MM.1S (cell line): ENCODE results near the gene SUPT3H.

Source experiments
- EZH2 ChIP-seq: fragments of 300-600 bp; sonication (generic); optimal IDR thresholded peaks from 2 replicates; pipeline ENCODE3; 2017; ENCODE audit warnings: low read depth, mild to moderate bottlenecking, antibody characterized with exemption, low read length, mixed read lengths
- EZH2phosphoT487 ChIP-seq: fragments of 300-600 bp; sonication (generic); IDR thresholded peaks from 2 replicates; pipeline ENCODE4 v1.6.1; 2018; ENCODE audit warnings: antibody characterized with exemption, low read length
- TF ChIP-seq, protein P1 (sequence below): fragments of 300-600 bp; sonication (generic); IDR thresholded peaks from 2 replicates; pipeline ENCODE4 v1.5.1; 2016; ENCODE audit warnings: antibody characterized with exemption, low read length, mixed read lengths

DNA sequence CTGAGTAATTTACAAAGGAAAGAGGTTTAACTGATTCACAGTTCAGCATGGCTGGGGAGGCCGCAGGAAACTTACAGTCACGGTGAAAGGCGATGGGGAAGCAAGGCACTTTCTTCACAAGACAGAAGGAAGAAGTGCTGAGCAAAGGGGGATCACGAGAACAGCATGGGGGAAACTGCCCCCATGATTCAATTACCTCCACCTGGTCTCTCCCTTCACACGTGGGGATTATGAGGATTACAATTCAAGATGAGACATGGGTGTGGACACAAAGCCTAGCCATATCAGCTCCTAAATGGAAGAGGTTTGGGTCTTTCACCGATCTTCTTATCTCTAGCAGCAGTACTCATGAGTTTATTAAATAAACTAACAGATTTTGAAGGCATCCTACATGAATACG lies 202.5 kb downstream of the SUPT3H start:
- TF ChIP-seq, protein P1, sequence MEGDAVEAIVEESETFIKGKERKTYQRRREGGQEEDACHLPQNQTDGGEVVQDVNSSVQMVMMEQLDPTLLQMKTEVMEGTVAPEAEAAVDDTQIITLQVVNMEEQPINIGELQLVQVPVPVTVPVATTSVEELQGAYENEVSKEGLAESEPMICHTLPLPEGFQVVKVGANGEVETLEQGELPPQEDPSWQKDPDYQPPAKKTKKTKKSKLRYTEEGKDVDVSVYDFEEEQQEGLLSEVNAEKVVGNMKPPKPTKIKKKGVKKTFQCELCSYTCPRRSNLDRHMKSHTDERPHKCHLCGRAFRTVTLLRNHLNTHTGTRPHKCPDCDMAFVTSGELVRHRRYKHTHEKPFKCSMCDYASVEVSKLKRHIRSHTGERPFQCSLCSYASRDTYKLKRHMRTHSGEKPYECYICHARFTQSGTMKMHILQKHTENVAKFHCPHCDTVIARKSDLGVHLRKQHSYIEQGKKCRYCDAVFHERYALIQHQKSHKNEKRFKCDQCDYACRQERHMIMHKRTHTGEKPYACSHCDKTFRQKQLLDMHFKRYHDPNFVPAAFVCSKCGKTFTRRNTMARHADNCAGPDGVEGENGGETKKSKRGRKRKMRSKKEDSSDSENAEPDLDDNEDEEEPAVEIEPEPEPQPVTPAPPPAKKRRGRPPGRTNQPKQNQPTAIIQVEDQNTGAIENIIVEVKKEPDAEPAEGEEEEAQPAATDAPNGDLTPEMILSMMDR, result no peak
- TF ChIP-seq EZH2phosphoT487 (no peak), EZH2 (no peak)
